HG02759 (cell line): ENCODE measurements around the gene SMIM33.
"Not testable (repeated sequence)": the region's sequence is repeated elsewhere in the genome, so short reads cannot be mapped to it uniquely, and the experiment has no call there.

ENCODE experiments used
- ATAC-seq: cut with Tn5 transposase; IDR thresholded peaks from one replicate; pipeline ENCODE4 v1.9.1; 2021; ENCODE audit warnings: mild to moderate bottlenecking, moderate library complexity; ENCODE audit not compliant: unreplicated experiment

SMIM33 gene

DNA sequence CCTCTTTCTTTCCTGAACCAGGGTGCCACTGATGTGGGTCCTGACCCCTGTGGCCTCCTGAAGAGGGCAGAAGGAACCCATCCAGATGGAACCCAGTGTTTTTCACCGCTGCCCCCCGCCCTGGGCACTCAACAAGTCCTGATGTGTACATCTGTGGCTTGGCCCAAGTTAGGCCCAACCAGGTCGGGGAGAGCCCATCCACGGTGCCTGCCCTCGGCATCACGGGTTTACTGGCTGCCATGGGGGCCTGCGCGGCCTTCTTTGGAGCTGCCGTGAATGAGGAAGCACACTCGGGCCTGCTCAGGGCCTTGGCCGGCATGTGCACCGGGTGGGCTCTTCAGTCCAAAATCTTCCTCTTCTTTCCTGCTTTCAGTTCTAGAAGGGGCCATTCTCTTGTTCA lies 14.0 kb upstream of the SMIM33 start:
- no peak for ATAC-seq

DNA sequence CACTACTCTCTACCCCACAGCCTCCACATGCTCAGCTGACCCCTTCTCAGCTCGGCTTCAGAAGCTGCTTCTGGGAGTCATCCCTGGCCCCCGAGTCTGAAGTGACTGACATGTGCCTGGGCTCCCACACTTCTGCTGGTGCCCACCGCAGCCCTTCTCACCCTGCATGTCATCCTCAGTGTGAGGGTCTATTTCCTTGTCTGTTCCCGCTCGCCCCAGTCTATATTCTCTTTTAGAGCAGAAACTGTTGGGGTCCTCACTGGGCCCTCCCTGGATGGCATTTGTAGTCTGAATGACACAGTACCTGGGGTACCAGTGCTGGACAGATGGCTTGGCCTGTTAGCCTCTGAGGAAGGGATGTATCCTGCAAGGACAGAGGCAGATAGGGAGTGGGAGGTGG lies 13.6 kb upstream of the SMIM33 start:
- no peak for ATAC-seq

DNA sequence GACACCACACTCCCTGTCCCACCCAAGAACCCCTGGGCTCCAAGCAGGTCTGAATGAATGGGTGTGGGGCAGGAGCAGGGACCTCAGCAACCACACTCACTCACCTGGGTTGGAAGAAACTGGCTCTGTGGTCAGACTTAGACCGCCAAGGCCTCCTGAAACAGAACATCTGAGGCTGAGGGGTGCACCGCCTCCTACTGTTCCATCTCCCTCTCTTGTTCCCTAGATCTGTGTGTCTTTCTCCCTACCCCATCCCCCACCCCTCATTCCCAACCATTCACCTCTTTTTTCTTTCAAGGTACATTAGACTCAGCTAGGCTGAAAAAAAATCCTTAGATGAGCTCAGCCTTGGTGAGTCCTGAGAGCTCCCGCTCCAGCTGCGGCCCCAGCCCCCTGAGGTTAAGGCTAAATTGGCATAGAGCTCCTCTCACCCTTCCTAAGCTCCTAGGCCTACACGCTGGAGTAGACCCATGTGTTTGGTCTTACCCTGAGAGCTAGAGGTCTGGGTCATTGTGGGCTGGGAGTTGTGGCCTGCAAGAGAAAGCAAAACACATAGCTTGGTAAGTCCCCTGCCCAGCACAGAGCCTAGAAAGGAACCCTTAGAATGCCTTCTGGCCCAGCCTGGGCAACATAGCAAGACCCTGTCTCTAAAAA lies 13.0 kb upstream of the SMIM33 start:
- no peak for ATAC-seq

DNA sequence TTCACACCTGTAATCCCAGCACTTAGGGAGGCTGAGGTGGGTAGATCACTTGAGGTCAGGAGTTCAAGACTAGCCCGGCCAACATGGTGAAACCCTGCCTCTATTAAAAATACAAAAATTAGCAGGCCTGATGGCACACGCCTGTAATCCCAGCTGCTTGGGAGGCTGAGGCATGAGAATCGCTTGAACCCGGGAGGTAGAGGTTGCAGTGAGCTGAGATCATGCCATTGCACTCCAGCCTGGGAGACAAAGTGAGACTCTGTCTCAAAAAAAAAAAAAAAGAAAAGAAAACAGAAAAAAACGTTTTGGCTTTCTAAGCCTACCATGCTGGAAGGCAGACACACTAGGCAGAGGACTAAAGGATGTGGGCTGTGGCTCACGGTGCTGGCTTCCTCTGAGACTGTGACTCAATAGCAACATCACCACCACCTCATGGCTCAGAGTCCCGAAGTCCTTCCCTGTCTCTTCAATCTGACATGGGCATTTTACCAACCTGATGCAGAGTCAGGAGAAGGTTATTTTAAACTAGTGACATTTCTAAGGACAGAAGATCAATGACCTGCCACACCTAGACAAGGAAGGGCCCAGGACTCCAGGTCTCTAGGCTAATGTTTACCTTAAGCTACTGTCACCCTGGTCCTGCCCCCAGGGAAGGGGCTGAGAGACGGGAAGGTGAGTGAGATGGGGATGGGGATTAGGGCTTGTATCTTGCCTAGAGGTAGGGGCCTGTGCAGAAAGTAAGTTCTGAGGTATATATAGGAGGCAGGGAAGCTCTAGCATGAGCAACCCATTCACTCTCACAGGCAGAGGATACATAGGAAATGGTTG lies 12.0 kb upstream of the SMIM33 start:
- peak; percentile 63 for ATAC-seq

DNA sequence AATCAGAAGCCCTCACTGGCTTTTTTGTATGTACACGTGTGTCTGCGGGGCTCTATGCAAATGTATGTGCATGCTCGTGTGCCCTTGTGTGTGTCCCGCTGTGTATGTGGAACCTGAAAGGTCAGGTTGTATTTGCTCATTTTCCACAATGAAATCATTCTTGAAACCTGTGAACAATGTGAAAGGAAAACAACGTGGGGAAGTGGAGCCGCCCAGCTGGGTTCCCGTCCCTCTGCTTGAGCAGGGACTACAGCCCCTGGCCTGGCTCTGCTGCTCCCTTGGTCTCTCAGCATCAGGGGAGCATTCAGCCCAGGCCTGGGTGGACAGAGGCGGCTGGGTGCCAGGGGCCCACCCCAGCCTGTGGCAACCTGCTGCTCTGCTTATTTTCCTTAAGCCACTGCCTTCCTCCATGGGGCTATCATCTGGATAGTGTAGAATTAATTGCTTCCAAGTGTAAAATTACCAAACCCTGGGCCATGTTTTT lies 11.3 kb upstream of the SMIM33 start:
- no peak for ATAC-seq

DNA sequence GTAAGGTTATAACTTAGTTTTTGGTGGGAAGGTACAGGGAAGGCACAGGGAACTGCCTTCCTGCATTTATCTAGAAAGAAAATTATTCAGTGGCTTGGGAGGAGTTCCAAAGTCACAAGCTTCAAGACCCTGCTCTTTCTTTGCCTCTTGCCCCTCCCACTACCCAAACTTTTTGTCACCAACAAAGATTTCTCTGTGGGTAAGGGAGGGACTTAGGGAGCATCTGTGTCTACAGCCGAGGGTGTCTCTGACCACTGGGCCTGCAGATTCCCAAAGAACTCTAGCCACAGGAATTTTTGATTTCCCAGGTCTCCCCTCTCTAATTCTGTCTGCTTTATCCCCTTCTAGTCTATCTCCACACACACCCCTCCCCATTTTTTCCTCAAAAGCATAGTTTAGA lies 10.3 kb upstream of the SMIM33 start:
- ATAC-seq, result no peak

DNA sequence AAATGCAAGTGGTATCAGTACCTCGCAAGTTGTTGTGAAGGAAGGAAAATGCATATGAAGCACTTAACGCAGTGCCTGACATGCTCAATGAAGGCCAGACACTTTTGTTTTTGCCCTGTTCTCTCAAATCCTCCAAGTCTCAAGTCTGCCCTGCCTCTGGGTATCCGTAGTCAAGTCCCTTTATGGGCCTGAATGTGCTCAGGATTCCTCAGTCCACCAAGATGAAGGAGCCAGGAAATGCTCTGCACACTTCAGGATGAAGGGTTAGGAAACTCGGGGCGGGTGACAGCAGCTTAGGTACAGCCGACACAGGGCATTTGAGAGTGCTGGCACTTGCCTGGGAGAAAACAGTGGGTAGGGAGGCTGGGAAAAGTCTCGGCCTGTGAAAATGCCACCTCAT lies 9.6 kb upstream of the SMIM33 start:
- no peak for ATAC-seq

DNA sequence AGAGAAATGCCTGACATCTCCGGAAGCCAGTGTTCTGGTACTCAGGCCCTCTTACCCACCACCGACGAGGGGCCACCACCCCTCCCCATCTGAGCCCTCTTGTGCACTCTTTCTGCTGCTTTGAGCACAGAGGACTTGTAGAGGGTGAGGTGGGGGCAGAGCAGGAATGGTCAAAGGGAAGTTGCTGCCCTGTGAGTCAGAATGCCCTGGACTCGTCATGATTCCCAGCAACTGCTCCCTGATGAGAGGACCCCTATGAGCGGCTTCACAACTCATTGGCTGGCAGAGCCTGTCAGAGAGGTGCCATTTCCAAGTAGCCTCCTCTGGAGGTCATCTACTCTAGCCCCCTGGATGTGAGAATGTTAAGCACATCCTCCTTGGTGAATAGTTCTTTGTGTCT lies 9.1 kb upstream of the SMIM33 start:
- ATAC-seq, result no peak

DNA sequence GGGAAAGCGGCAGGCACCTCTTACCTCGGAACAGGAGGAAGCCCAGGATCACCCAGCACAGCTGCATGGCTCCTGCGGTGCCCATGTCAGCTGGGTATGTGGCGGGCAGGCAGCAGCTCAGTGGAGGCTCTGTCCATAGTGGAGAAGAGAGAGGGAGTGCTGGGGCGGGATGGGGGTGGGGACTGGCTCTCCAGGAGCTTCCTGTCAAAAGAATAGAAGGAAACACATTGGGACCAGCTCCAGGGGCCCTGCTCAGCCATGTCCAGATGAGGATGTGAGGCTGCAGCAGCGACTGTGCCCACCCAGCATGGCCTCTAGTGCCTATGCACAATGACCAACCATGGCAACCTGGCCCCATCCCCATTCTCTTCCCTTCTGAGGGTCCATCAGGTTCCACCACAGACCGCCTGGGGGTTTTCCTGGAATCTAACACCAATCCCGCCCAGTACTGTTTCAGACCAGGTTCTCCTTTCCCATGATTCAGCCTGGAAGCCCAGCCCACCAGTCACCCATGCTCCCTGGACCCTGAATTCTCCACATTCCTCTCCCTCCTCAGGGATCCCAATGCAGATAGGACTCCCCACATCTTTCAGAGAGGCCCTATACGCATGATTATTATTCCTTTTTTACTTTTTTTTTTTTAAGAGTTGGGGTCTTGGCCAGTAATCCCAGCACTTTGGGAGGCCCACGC lies 8.1 kb upstream of the SMIM33 start, which contains the start of gene ECSCR:
TSS of gene ECSCR (minus strand) at position 158 of the 691 bp plus-strand sequence. CDS start at position 85, 73 bp downstream.
- ATAC-seq, result no peak

DNA sequence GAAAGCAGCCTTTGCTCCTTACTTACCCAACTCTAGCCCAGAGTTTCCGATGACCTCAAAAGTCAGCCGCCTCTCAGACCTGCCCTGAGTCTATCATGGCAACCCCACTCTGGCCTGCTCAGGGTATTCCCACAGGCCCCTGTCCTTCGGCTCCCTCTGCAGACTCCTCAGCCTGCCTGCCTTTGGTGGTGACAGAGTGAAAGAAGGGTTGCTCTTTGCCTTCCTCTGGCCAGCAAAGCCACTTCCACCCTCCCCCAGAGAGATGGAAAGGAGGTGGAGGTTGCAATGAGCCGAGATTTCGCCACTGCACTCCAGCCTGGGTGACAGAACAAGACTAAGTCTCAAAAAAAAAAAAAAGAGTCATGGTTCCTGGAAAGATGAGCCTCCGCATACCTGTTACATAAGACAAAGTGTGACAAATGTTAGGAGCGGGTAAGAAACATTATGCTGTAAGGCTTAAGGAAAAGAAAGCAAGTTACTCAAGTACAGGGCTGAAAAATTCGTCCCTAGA lies 2.3 kb upstream of the SMIM33 start:
- ATAC-seq, result no peak

DNA sequence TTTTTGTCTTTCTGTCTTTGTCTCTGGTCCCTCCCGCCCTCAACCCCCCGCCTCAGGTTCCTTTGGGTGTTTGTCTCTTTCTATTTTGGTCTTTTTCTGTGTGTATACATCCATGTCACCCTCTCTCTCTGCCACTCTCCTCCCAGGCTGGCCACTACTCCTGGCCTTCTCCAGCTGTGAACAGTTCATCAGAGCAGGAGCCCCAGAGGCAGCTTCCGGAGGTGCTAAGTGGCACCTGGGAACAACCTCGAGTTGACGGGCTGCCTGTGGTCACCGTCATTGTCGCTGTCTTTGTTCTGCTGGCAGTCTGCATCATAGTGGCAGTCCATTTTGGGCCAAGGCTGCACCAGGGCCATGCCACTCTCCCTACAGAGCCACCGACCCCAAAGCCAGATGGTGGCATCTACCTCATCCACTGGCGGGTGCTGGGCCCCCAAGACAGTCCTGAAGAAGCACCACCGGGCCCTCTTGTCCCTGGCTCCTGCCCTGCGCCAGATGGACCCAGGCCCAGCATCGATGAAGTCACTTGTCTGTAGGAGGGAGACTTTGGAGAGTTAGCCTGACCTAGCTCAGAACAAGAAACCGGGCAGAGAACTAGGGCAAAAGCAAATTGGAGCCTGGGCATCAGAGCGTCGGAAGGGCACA lies 1.7 kb downstream of the SMIM33 start:
- no peak for ATAC-seq

DNA sequence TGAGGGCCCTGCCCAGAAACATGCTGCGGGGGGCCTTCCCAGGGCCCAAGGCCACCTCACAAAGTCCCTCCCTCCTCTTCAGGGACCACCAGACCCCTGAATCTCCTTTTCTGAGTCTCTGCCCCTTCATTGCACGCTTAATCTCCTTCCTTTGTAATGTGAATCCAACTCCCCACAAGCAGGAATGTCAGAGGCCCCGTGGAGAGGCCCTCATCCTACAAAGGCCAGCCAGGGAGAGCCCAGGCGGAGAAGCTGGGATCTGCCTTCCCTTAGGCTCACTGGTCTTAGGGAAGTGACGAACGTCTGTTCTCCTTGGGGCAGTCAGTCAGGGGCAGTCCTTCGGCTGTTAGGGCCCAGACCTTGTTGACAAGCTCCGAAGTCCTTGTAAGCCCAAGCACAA lies 2.3 kb downstream of the SMIM33 start:
- no peak for ATAC-seq

DNA sequence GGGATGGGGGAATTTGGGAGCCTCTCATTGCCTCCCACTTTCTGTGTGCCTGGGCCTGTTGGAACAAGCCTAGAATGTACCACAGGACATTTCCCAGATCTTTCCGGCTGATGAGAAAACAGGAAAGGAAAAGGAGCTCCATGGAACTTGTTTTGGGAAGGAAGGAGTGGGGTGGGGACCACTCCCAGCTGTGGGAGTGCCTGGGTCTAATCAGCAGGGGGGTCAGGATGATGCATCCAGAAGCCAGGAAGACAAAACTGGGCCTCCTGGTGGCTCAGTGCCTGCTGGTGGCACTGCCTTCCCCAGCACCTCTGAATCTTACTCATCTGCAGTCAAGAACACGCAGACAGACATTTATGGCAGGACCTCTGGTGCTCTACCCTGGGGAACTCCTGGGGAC lies 2.8 kb downstream of the SMIM33 start:
- ATAC-seq, result no peak

DNA sequence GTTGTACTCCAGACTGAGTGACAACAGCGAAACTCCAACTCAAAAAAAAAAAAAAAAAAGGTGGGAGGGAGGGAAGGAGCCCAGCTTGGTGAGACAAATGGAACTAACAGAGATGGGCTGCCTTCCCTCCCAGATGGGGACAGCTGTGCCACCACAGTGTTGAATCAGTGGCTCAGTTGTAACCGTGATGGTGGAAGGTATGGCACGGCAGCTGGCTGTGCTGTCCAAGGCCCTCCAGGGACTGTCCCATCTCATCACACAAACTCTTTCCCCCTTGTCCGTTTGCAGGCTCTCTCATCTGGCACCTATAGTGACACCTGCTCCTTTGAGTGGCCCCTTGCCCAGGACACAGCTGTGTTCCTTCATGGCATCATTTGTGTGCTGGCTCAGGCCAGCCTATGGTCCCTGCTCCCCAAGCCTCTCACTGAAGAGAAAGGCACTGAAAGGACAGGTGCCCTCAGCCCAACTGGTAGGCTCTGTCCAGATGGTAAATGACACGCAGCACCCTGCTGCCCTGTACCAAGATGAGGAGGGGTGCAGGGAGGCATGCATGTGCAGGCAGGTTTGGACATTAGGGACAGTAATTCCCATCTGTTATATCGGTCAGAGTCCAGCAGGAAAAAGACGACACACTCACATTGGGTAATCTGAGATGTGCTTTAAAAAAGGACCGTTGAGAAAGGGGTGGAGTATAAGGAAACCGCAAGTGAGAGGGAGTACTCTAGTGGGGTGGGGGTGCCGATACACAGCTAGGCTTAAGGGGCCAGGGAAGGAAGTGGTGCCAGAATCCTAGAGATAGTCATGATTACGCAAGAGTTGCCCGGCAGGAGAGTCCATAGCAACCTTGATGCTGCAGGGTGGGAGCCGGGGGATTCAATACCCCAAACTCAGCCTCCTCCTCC lies 4.3 kb downstream of the SMIM33 start:
- ATAC-seq, result no peak

DNA sequence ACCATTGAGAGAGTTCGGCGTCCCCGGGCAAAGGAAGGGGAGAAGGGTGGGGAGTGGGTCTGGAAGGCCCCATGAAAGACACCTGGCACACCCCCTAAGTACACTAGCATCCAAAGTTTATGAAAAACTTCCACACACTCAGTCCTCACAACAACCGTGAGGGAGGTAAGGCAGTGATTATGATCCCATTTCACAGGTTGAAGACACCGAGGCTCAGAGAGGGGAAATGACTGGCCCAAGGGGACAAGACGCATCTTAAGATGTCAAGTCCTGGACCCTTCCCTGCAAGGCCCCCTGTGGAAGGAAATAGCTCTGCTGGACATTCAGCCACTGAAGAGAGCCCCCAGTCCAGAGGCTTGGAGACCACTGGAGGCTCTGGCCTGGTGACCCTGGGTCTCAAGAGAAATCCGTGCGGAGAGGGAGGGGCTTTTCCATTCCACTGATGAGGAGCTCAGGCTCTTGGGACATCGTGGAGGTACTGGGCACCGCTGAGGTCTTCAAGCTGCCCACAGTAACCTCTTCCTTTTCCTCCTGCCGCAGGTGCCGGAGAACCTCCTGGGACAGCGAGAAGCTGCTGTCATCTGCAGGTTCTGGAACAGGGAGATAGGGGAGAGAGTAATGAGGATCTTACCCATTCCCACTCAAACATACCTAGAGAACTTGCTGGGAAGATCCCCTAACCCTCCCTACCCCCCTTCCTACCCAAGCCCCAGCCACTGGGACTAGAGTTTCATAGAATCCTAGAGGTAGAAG lies 5.2 kb downstream of the SMIM33 start:
- ATAC-seq, result no peak

DNA sequence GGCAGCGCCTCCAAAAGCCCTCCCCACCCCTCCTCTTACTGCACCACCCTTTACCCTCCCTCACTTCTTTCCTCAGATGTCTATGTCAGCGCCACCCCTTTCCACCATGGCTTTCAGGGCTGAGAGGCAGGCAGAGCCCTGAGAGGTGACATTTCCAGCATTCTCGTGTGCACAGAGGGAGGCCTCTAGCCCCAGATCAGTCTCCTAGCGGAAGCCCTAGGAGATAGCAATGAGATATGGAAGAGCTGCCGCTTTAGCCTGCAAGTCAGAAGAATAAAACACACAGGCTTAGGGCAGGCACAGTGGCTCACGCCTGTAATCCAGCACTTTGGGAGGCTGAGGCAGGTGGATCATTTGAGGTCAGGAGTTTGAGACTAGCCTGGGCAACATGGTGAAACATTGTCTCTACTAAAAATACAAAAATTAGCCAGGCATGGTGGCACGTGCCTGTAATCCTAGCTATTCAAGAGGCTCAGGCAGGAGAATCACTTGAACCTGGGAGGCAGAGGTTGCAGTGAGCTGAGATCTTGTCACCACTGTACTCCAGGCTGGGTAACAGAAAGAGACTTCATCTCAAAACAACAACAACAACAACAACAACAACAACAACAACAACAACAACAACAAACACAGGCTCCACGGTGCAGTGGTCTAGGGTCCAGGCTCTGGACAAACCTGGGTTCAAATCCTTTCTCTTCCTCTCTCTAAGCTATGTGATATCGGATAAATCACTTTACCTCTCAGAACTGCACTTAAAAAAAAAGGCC lies 8.0 kb downstream of the SMIM33 start:
- ATAC-seq, result not testable (repeated sequence)

DNA sequence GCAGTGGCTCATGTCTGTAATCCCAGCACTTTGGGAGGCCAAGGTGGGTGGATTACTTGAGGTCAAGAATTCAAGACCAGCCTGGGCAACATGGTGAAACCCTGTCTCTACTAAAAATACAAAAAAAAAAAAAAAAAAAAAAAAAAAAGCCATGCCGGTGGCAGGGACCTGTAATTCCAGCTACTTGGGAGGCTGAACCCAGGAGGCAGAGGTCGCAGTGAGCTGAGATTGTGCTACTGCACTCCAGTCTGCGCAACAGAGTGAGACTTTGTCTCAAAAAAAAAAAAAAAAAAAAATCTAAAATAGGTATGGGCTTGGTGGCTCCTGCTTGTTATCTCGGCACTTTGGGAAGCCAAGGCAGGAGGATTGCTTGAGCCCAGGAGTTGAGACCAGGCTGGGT lies 8.9 kb downstream of the SMIM33 start:
- ATAC-seq, result not testable (repeated sequence)

DNA sequence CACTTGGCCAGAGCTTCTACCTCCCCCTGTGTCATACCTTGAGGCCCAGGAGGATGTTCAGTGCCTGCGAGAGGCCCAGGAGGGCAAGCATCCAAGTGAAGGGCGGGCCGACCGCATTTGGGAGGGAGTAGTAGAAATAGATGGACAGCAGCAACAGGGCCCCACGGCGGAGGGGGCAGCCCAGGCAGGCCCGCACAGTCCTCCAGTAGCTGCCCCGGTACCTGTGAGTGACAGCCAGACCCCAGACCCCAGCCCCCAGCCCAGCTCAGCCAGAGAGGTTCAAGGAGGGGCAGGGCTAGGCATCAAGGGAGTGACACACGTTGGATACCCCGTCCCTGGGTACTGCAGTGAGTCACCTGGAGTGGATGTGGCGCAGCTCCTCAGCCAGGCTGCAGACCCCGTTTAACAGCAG lies 10.3 kb downstream of the SMIM33 start:
- ATAC-seq, result no peak
